Lung (tissue), 12 donors: ENCODE results near the gene KIF25. TPM values are rescaled to one million over a fixed set of nuclear protein-coding genes. Genes with fewer than 3 reads are reported as not detected.
A peak's percentile ranks its signal among the peaks of the same experiment; 100 is the strongest.

Experiments
- ATAC-seq: fragments of 200-7000 bp; cut with Tn5 transposase; one replicate; pipeline ENCODE4 v1.9.1; 2020; ENCODE audit warnings: moderate number of reproducible peaks; ENCODE audit not compliant: insufficient read depth, low FRiP score
- DNase-seq, 3 donors: peaks; one replicate each; pipeline ENCODE4 v3.0.0-alpha.2; 2013 to 2017
- H3K27ac ChIP-seq, 2 donors: one replicate each; pipeline ENCODE4 v1.5.1; 2013; ENCODE audit warnings: mild to moderate bottlenecking in 2 of 2, moderate library complexity in 2 of 2, control low read depth in 1 of 2, inconsistent platforms in 1 of 2, low read depth in 1 of 2, low read length in 1 of 2
- H3K27me3 ChIP-seq, 3 donors: one replicate each; pipeline ENCODE4 v1.5.1; 2013; ENCODE audit warnings: low read length in 2 of 3; ENCODE audit not compliant: control insufficient read depth in 3 of 3, insufficient read depth in 3 of 3
- H3K36me3 ChIP-seq, 4 donors: one replicate each; pipeline ENCODE4 v1.5.1; 2013; ENCODE audit warnings: low read length in 4 of 4, mild to moderate bottlenecking in 1 of 4, moderate library complexity in 1 of 4; ENCODE audit not compliant: control insufficient read depth in 4 of 4, insufficient read depth in 4 of 4
- H3K4me1 ChIP-seq, 5 donors: one replicate each; pipeline ENCODE4 v1.5.1; 2013; ENCODE audit warnings: low read length in 5 of 5, mild to moderate bottlenecking in 2 of 5, moderate library complexity in 1 of 5; ENCODE audit not compliant: control insufficient read depth in 5 of 5, insufficient read depth in 5 of 5
- H3K4me3 ChIP-seq: one replicate; pipeline ENCODE4 v1.5.1; 2013; ENCODE audit warnings: mild to moderate bottlenecking, control low read depth, moderate library complexity
- H3K9ac ChIP-seq, 2 donors: one replicate each; pipeline ENCODE4 v1.5.1; 2013; ENCODE audit warnings: low read length in 2 of 2, control low read depth in 1 of 2; ENCODE audit not compliant: insufficient read depth in 1 of 2
- H3K9me3 ChIP-seq, 4 donors: one replicate each; pipeline ENCODE4 v1.5.1; 2013; ENCODE audit warnings: low read length in 3 of 4, mild to moderate bottlenecking in 1 of 4, moderate library complexity in 1 of 4; ENCODE audit not compliant: control insufficient read depth in 4 of 4, insufficient read depth in 3 of 4
- WGBS, 2 donors: extraction: QIAGEN DNeasy Blood & Tissue Kit; methylation state at CpG; one replicate each; pipeline ENCODE4 v1.1.7; 2013; 5-methylcytosine and 5-hydroxymethylcytosine counted together
- polyA plus RNA-seq, 2 donors: library from polyadenylated mRNA; stranded (reverse); fragments of 200-250 nt; gene quantifications; one replicate each; pipeline ENCODE4 v1.2.1, GENCODE V29; 2013
- total RNA-seq, 2 donors: library from RNA; depleted of rRNA in 1 of 2; stranded (reverse); fragments of >200 nt in 1 of 2; gene quantifications; one replicate each; pipeline ENCODE4 v1.2.1, GENCODE V29; 2014 to 2021
- TF ChIP-seq, protein P1 (sequence below): IDR thresholded peaks from 2 replicates; pipeline ENCODE4 v1.5.1; 2012; ENCODE audit warnings: mild to moderate bottlenecking; ENCODE audit errors: control extremely low read depth, extremely low read depth
- donor health status: control.
- donor health status: control.
- donor health status: Bipolar disorder and iron deficiency.
- donor health status: healthy.
- donor health status: DM: yes; HTN: yes; CAD: no.

KIF25 gene
- total and polyA plus RNA-seq, 4 donors: 0.24 to 5.3 (median 0.53) TPM

DNA sequence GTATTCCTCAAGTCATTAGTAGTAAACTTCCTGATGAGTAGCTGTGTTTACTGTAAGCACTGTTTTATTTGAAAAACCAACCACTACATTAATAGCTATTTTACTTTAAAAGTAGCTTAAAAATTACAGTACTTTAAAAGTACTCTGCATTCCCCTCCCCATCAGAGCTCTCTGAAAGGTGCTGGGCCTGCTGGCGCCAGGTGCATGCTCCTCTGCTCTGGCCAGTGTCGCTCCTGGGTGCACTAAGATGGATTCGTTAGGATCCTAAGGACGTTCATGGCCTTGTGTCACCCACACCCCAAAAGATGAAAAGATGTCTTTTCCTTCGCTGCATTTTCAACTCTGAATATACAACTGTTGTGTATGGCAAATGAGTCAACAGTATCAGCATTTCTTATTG, 43.9 kb upstream of the KIF25 start:
- peaks cover 0 to 7% (median 2%) of the 10 kb centered on the region in 5 donors for H3K4me1 ChIP-seq
- H3K9me3 ChIP-seq: peaks cover 0 to 5% (median 0%) of the 10 kb centered on the region in 4 donors
- no peak overlapping the region for H3K4me3 ChIP-seq
- H3K27me3 ChIP-seq: no peaks in the 10 kb centered on the region
- DNase-seq (no peak), ATAC-seq (no peak)
- no peak overlapping the region for H3K27ac ChIP-seq
- no peak overlapping the region for H3K9ac ChIP-seq
- WGBS, 2 donors: 93 to 94% methylated on average over 5 of the region's 5 CpGs
- TF ChIP-seq, protein P1, sequence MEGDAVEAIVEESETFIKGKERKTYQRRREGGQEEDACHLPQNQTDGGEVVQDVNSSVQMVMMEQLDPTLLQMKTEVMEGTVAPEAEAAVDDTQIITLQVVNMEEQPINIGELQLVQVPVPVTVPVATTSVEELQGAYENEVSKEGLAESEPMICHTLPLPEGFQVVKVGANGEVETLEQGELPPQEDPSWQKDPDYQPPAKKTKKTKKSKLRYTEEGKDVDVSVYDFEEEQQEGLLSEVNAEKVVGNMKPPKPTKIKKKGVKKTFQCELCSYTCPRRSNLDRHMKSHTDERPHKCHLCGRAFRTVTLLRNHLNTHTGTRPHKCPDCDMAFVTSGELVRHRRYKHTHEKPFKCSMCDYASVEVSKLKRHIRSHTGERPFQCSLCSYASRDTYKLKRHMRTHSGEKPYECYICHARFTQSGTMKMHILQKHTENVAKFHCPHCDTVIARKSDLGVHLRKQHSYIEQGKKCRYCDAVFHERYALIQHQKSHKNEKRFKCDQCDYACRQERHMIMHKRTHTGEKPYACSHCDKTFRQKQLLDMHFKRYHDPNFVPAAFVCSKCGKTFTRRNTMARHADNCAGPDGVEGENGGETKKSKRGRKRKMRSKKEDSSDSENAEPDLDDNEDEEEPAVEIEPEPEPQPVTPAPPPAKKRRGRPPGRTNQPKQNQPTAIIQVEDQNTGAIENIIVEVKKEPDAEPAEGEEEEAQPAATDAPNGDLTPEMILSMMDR: no peak
- peaks cover 25 to 70% (median 36%) of the 10 kb centered on the region in 4 donors for H3K36me3 ChIP-seq

DNA sequence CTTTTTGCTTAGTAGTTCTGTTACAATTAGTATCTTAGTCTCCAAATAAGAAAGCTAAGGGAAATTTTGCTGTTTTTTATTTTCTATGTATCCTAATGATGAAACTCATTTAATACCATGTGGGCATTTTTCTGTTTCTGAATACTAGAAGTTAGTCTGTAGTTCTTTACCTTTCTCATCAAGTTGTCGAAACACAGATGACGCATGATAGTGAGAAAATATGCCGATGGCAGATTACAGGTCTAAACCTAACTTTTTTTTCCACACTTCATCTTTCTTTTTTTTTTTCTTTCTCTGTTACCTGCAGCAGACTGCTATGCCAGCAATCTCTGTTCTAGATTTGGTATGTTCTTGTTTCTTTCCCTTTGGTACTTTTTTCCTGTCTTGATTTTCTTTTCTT, 43.3 kb upstream of the KIF25 start:
- Histone ChIP-seq H3K27me3 (no peaks in the 10 kb centered on the region), H3K4me3 (no peak overlapping the region), H3K27ac (no peak overlapping the region), H3K9ac (no peak overlapping the region), H3K4me1 (peaks cover 0 to 7% (median 4%) of the 10 kb centered on the region in 5 donors), H3K9me3 (peaks cover 0 to 5% (median 0%) of the 10 kb centered on the region in 4 donors), H3K36me3 (peaks cover 21 to 64% (median 30%) of the 10 kb centered on the region in 4 donors)
- DNase-seq (no peak), ATAC-seq (no peak)
- TF ChIP-seq, protein P1: no peak
- 94 to 96% methylated on average over 3 of the region's 3 CpGs for WGBS, 2 donors

DNA sequence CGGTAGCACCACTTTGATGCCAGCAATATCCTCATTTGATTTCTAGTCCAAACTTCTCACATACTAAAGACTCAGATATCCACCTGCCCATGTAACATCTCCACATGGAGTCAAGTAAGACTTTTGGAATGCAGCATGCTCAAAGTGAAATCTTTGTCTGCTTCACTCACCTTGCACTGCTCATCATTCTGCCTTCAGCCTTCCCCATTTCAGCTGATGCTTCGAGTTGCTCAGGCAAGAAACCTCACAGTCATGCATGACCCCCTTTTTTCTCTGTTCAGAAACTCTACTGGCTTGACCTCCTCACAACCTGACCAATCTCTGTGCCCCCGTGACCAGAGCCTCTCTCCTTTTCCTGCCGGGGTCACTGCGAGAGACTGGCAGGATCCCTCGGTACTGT, 41.0 kb upstream of the KIF25 start:
- Histone ChIP-seq H3K4me3 (no peak overlapping the region), H3K4me1 (peaks cover 0 to 19% (median 7%) of the 10 kb centered on the region in 5 donors), H3K9ac (no peak overlapping the region), H3K36me3 (peaks cover 5 to 45% (median 13%) of the 10 kb centered on the region in 4 donors), H3K9me3 (peaks cover 0 to 5% (median 0%) of the 10 kb centered on the region in 4 donors), H3K27ac (peak overlapping the region in 1 of 2 donors; percentile 15), H3K27me3 (no peaks in the 10 kb centered on the region)
- WGBS, 2 donors: 96 to 97% methylated on average over 6 of the region's 6 CpGs
- TF ChIP-seq, protein P1: no peak
- ATAC-seq (no peak), DNase-seq (no peak)

DNA sequence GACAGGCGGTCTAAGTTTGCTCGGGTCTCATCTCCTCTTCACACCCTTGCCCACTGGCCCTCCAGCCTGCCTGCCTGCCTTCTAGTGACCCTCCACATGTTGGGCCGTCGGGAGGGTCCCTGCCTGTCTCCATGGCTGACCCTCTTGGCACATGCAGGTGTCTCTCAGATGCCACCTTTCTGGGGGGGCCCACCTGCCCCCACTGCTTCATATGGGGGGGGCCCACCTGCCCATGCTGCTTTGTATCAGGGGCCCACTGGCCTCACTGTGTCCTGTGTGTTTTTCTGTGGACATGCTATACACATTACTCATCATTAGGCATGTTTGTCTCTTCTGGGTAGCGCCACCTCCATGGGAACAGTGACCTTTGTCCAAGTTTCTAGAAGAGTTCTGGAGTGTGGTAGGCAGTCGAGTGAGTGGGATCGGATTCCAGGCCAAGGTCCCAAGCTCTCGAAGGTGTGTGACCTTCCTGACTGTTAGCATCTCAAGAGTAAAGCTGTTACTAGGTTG, 40.4 kb upstream of the KIF25 start:
- H3K27ac ChIP-seq: peak overlapping the region in 1 of 2 donors; percentile 15
- peak; percentile 43 for ATAC-seq

More for the DNA sequence above, 40.4 kb upstream of the KIF25 start:
- TF ChIP-seq, protein P1: no peak
- H3K4me3 ChIP-seq: no peak overlapping the region
- no peak overlapping the region for H3K9ac ChIP-seq
- peaks cover 2 to 45% (median 7%) of the 10 kb centered on the region in 4 donors for H3K36me3 ChIP-seq
- DNase-seq: no peak
- peaks cover 0 to under 1% (median 0%) of the 10 kb centered on the region in 4 donors for H3K9me3 ChIP-seq
- H3K4me1 ChIP-seq: peaks cover 0 to 19% (median 9%) of the 10 kb centered on the region in 5 donors
- 84 to 88% methylated on average over 8 of the region's 8 CpGs for WGBS, 2 donors
- H3K27me3 ChIP-seq: no peaks in the 10 kb centered on the region
